ENCODE results near the gene PAX7.
A peak's percentile ranks its signal among the peaks of the same experiment; 100 is the strongest.
"Not testable (repeated sequence)": the region's sequence is repeated elsewhere in the genome, so short reads cannot be mapped to it uniquely, and the experiment has no call there.

PAX7 gene

DNA sequence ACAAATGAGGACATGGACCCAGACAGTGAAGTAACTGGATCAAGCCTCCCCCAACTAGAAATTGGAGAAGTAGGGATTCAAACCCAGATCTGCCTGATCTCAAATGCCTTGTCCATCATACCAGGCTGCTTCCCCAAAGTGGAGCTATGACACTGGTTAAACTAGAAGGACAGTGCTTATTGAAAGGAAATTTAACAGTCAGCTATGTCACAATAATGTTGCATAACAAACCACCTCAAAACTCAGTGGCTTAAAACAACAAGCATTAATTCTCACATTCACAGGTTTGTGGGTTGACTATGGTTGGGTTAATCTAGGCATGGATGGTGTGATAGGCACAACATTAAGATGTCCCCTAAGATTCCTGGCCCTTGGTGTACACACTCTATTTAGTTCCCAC, 121.8 kb downstream of the PAX7 start:
- ATAC-seq (no peak), DNase-seq (no peak)
- Mint-ChIP-seq H3K27me3 (peaks cover 61% of the 10 kb centered on the region), H3K9me3 (peaks cover 17 to 35% of the 10 kb centered on the region in 2 donors), H3K27ac (no peak overlapping the region), H3K4me1 (no peaks in the 10 kb centered on the region), H3K4me3 (no peak overlapping the region)

DNA sequence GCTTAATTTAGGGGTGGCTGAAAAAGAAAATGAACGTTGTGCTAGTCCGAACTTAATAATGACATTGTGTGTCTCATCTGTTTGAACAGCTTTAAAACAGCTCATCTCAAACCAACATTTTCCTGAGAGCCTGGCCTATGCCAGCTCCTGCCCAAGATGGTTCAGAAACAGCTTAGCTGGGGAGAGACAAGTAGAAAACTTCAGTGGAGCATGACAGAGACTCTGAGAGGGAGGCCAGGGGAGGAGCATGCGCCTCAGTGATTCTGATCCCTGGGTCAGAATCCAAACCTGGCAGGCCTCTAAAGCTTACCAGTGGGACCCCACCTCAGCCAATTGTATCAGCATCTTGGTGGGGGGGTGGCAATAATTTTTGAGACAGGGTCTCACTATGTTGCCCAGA, 129.5 kb downstream of the PAX7 start:
- Mint-ChIP-seq H3K4me1 (no peaks in the 10 kb centered on the region), H3K9me3 (peaks cover 5 to 15% of the 10 kb centered on the region in 2 donors), H3K4me3 (no peak overlapping the region), H3K27ac (no peak overlapping the region), H3K27me3 (peaks cover 46% of the 10 kb centered on the region)
- no peak for ATAC-seq
- no peak for DNase-seq

DNA sequence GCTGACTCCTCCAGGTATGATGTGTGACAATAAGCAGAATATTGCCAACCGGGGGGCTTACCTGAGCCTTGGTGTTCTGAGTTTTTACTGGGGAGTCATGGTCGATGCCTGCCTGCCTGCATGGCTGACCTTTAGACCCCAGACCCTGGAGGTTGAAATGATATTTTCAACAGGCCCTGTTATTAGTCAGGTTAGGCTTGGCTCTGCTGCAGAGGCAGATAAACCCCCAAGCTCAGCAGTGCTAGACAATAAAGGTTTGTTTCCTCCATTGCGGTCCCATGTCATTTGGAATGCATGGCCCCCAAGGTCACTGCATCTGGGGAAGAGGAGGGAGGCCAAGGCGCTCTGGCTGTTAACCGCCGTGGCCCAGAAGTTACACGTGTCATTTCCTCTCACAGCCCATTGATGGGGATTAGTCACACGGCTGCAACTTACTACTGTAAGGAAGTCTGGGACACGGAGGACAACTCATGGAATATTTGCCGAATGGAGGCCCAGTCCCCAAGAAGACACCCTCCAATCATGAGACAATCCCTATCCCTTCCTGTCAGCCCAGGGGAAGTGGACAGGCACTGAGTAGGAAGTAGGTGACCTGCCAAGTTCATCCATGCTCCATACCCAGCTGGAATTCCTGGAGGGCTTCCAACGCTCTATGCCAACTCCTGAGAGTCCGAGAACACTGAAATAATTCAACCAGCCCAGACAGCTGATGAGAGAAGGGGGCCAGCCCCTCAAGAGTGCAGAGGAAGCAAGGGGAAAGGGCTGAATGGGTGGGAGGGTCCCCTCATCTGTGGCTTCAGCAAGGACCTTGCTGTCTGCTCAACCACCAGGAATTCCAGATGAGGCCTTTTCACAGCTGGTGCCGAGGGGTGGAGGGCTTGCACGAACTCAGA, 131.5 kb downstream of the PAX7 start:
- H3K4me1 Mint-ChIP-seq: no peaks in the 10 kb centered on the region
- H3K4me3 Mint-ChIP-seq: no peak overlapping the region
- peaks cover 58% of the 10 kb centered on the region for H3K27me3 Mint-ChIP-seq
- DNase-seq: no peak
- no peak for ATAC-seq
- H3K9me3 Mint-ChIP-seq: no peaks in the 10 kb centered on the region
- H3K27ac Mint-ChIP-seq: peak overlapping the region in 1 of 2 donors; percentile 9

DNA sequence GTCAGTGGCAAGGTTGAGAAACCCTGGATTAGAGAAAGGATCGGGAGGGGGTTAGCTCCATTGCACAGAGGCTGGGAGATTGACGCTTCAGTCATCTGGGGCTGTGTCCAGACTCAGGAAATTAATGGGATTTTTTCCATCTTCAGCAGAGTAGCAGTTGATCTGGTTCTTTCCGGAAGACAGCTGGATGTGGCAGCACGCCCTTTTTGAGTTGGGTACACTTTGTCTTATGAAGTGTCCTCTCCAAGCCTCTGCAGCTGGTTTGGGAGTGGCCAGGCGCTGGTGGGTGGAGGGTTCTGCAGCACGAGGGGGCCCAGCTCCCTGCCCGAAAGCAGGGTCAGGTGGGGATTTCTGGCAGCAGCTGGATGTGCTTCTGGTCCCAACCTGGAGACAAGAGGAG, 133.7 kb downstream of the PAX7 start:
- Mint-ChIP-seq H3K27me3 (peaks cover 70% of the 10 kb centered on the region), H3K4me1 (no peaks in the 10 kb centered on the region), H3K4me3 (no peak overlapping the region), H3K27ac (no peak overlapping the region), H3K9me3 (no peaks in the 10 kb centered on the region)
- DNase-seq (no peak), ATAC-seq (no peak)

DNA sequence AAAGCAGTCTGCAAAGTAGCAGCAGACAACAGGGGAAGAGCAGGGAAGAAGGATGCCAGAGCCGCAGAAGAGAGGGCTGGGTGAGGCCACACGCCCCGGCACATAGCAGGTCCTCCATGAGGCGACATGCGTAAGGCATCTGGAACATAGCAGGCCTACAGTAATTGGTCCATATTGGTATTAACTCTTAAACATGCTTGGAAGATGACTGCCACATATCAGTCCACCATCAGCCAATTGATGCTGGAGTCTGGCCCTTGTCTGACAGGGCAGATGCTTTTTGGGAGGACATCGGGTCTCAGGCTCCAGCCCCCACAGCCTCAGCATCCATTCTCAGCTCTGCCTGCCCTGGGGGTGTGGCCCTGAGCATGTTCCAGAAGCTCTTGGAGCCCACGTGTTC, 135.1 kb downstream of the PAX7 start:
- DNase-seq: no peak
- no peak for ATAC-seq
- Mint-ChIP-seq H3K4me1 (no peaks in the 10 kb centered on the region), H3K4me3 (no peak overlapping the region), H3K27me3 (peaks cover 79% of the 10 kb centered on the region), H3K27ac (no peak overlapping the region), H3K9me3 (no peaks in the 10 kb centered on the region)

DNA sequence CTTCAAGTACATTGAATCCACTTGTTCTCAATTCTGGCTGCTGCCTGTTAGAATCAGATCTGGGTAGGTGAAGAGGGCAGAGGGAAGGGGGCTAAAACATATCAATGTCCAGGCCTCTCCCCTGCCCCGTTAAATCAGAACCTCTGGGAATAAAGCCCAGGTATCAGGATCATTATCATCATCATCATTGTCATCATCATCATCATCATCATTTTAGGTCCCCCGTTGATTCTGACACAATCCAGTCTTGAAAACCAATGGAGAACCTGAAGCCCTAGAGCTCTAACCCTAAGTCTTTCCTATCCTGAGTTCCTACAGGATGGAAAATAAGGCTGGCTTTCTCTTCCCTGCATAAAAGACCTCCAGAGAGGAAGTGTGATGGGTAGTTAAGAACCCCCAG, 135.7 kb downstream of the PAX7 start:
- Mint-ChIP-seq H3K4me3 (no peak overlapping the region), H3K9me3 (no peaks in the 10 kb centered on the region), H3K27ac (no peak overlapping the region), H3K27me3 (peaks cover 77% of the 10 kb centered on the region), H3K4me1 (no peaks in the 10 kb centered on the region)
- DNase-seq (no peak), ATAC-seq (no peak)

DNA sequence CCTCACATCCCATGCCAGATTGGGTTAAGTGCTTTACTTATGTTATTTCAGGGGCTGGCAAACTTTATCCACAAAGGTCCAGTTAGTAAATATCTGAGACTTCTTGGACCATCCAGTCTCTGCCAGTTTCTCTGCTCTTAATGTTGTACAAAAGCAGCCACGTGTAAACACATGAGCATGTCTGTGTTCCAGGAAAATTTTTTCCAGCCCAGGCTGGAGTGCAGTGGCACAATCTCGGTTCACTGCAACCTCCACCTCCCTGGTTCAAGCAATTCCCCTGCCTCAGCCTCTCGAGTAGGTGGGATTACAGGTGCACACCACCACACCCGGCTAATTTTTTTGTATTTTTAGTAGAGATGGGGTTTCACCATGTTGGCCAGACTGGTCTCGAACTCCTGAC, 136.9 kb downstream of the PAX7 start:
- not testable (repeated sequence) for H3K9me3 Mint-ChIP-seq, DNase-seq, H3K27ac Mint-ChIP-seq, ATAC-seq, H3K4me1 Mint-ChIP-seq, H3K4me3 Mint-ChIP-seq
- peaks cover 77% of the 10 kb centered on the region for H3K27me3 Mint-ChIP-seq

DNA sequence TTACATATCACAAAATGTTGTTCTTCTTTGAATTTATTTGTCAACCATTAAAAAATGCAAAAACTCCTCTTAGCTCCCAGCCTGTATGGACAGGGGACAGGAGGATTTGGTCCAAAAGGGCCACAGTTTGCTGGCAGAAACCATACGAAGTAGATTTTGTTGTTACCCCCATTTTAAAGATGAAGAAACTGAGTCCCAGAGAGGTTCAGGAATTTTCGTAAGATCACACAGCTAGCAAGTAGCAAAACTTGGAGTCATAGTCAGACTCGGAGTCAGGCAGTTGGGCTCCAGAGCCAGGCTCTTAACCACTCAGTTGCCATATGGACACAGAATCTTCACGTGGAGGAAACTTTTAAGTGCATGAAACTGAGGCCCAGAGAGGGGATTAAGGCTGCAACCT, 137.4 kb downstream of the PAX7 start:
- H3K4me3 Mint-ChIP-seq: no peak overlapping the region
- H3K4me1 Mint-ChIP-seq: no peaks in the 10 kb centered on the region
- H3K27me3 Mint-ChIP-seq: peaks cover 73% of the 10 kb centered on the region

DNA sequence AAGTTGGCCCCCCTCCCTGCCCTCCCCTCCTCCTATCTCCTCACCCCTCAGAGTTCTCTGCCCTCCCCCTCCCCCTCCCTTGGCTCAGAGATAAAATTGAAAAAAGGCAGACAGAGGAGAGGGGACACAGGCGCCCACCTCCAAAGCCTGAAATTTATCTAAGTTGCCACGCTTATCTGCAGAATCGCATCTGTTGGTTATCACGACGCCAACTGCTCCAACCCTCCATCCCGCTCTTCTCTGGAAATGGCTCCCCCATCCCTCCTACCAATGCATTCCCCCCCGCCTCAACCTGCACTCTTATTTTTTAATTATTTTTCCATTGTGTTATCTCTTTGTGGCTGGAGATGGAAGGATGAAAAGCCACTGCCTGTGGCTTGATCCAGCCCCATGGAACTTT, 138.5 kb downstream of the PAX7 start:
- H3K27me3 Mint-ChIP-seq: peaks cover 72% of the 10 kb centered on the region

More for the DNA sequence above, 137.4 kb downstream of the PAX7 start:
- Mint-ChIP-seq H3K9me3 (no peaks in the 10 kb centered on the region), H3K27ac (no peak overlapping the region)
- ATAC-seq: no peak
- DNase-seq: no peak

DNA sequence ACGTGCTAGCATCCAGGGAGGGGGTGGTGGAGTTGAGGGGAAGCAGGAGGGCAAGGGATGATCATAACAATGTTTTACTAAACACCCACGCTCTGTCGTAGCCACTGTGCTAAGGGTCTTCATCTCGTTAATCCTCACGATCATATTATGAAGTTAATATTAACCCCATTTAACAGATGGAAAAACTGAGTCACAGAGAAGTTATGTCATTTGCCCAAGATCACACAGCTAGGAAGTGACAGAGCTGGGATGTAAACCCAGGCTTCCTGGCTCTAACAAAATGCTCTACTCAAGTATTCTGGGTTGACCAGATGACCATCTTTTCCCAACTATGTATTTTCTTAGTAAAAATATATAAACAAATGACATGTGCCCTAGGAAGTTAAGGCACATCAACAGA, 140.2 kb downstream of the PAX7 start:
- no peaks in the 10 kb centered on the region for H3K4me1 Mint-ChIP-seq
- peaks cover 64% of the 10 kb centered on the region for H3K27me3 Mint-ChIP-seq

More for the DNA sequence above, 138.5 kb downstream of the PAX7 start:
- DNase-seq: no peak
- Mint-ChIP-seq H3K27ac (no peak overlapping the region), H3K9me3 (no peaks in the 10 kb centered on the region), H3K4me1 (no peaks in the 10 kb centered on the region), H3K4me3 (no peak overlapping the region)
- ATAC-seq: no peak

DNA sequence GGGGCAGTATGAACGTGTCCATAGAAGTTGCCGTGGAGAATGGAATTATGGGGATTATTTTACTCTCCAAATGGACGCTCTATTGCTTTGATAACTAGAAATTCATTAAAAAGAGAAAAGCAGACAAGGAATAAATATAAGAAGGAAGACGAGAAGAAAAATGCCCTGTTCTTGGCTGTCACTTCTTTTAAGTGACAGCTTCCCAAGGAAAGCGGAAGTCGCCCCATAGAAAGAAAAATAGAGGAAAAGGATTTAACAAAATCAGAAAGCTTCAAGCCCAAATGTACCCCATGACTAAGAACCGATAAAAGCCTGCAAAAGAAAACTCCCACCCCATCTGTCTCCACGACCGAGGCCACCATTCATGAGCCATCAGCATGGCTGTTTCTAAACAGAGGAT, 143.1 kb downstream of the PAX7 start:
- no peaks in the 10 kb centered on the region for H3K9me3 Mint-ChIP-seq
- no peaks in the 10 kb centered on the region for H3K4me1 Mint-ChIP-seq
- H3K4me3 Mint-ChIP-seq: no peak overlapping the region
- DNase-seq (no peak), ATAC-seq (no peak)
- H3K27ac Mint-ChIP-seq: peak overlapping the region in 1 of 2 donors; percentile 13
- peaks cover 66% of the 10 kb centered on the region for H3K27me3 Mint-ChIP-seq

More for the DNA sequence above, 140.2 kb downstream of the PAX7 start:
- no peak overlapping the region for H3K4me3 Mint-ChIP-seq
- ATAC-seq (no peak), DNase-seq (no peak)
- H3K9me3 Mint-ChIP-seq: no peaks in the 10 kb centered on the region
- no peak overlapping the region for H3K27ac Mint-ChIP-seq

DNA sequence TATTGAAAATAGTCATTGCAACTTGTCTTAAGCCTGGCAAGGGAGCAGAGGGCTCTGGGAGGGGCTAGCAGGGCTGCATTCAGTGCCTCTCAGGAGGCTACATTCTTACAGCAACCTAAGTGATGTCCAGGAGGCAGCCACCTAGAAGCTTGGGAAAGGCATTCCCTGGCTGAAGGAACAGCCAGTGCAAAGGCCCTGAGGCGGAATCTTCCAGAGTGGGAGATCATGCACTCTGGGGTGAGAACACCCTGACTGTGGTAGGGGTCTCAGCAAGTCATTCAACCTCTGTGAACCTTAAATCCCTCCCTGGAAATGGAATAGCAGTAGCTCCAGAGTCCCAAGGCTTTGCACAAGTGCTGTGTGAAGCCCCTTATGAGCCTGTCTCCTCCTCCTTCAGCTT, 144.7 kb downstream of the PAX7 start:
- DNase-seq: no peak
- no peak for ATAC-seq
- peaks cover 62% of the 10 kb centered on the region for H3K27me3 Mint-ChIP-seq
- H3K4me3 Mint-ChIP-seq: no peak overlapping the region
- no peaks in the 10 kb centered on the region for H3K4me1 Mint-ChIP-seq
- H3K9me3 Mint-ChIP-seq: no peaks in the 10 kb centered on the region
- H3K27ac Mint-ChIP-seq: no peak overlapping the region

DNA sequence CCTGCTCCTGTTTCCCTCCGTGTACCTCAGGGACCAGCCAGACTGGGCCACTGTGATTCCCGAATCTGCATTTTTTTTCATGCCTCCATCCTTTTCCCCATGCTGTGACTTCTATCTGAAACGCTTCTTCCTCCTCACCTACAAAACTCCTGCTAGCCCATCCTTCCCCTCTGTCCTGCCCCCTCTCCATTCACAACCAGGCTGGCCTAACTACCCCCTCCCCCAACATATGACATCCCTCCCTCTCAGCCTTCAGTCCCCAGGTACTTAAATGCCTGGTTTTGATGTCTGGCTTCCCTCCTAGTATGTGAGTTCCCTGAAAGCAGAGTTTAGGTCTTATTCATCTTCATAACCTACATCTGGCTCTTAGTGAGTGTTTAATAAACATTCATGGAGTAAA, 146.1 kb downstream of the PAX7 start:
- H3K4me1 Mint-ChIP-seq: no peaks in the 10 kb centered on the region
- ATAC-seq: no peak
- H3K4me3 Mint-ChIP-seq: no peak overlapping the region
- H3K27me3 Mint-ChIP-seq: peaks cover 58% of the 10 kb centered on the region
- no peaks in the 10 kb centered on the region for H3K9me3 Mint-ChIP-seq
- H3K27ac Mint-ChIP-seq: no peak overlapping the region
- no peak for DNase-seq

DNA sequence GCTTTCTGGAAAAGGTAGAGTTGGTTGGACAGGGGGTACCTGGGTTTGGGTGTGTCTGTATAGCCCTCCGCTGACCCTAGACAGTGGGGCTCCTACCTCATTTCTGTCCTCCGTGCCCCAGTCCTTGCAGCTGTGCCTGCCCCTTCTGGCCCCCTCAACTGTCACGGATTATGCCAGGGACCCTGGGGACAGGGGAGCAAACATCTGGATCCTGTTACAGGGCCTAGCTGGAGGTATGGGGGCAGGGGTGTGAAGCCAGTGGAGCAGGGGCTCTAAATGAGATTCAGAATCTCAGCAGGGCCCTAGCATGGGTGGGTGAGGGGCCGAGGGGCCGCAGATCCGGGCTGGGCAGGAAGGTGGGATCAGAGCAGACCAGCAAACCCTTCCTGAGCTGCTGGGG, 147.8 kb downstream of the PAX7 start:
- peaks cover 56% of the 10 kb centered on the region for H3K27me3 Mint-ChIP-seq
- H3K9me3 Mint-ChIP-seq: no peaks in the 10 kb centered on the region
- H3K4me1 Mint-ChIP-seq: no peaks in the 10 kb centered on the region
- no peak for ATAC-seq
- no peak overlapping the region for H3K4me3 Mint-ChIP-seq
- no peak for DNase-seq
- no peak overlapping the region for H3K27ac Mint-ChIP-seq

DNA sequence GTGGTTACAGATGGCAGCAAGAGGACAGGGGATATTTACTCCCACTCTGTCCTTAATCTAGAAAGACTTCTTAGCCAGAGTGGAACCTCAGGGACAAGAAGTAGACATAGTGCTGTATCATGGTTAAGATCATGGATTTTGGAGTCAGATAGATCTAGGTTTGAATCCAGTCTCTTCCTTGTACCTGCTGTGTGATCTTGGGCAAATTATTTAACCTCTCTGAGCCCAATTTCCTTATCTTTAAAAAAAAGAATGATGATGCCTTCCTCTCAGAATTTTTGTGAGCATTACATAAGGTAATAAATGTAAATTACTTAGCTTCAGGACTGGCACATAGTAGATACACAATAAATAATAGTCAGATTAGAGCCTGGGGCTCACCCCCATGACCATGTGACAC, 150.4 kb downstream of the PAX7 start:
- Mint-ChIP-seq H3K27me3 (peaks cover 63% of the 10 kb centered on the region), H3K9me3 (no peaks in the 10 kb centered on the region), H3K4me1 (no peaks in the 10 kb centered on the region), H3K4me3 (no peak overlapping the region), H3K27ac (no peak overlapping the region)
- DNase-seq (no peak), ATAC-seq (no peak)

DNA sequence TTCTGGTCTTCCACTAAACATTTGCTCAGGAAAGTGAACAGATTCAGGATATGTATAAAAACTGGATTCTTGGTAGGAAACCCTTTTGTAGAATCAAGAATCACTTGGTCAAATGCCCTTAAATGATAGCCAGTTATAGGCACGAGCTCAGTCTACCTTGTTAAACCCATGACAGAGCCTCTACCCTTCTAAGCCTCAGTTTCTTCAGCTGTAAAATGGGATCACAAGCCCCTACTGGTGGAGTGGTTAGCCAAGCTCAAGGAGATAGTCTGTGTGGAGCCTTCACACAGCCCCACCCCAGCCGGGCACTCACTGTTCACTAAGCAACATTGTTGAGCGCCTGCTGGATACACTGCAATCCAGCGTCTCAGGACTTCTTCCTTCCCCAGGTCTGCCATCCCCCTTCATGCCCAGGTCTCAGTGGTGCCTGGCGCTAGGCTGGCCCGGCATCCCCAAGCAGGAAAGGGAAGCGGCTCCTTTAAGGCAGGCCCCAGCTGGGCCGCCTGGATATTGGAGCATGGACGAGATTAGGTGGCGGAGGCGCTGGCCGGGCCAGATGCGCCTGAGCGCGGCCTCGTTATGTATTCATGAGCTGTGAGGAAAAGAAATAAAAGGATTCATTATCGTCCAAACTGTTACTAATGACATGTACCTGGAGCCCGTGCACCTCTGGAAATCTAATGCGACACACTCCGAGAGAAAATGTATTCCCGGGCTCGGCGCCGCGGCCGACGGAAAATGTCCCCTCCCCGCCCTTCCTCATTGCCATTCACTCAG, 153.2 kb downstream of the PAX7 start:
- no peaks in the 10 kb centered on the region for H3K4me1 Mint-ChIP-seq
- no peak for DNase-seq
- H3K9me3 Mint-ChIP-seq: no peaks in the 10 kb centered on the region
- H3K27ac Mint-ChIP-seq: no peak overlapping the region
- no peak overlapping the region for H3K4me3 Mint-ChIP-seq
- ATAC-seq: no peak
- H3K27me3 Mint-ChIP-seq: peaks cover 46% of the 10 kb centered on the region
